OCI-LY3 (cell line): ENCODE results near the gene HSPA8.

Source experiments
- EZH2phosphoT487 ChIP-seq: fragments of 200-600 bp; shearing (Covaris generic); IDR thresholded peaks from 2 replicates; pipeline ENCODE4 v1.6.1; 2018; ENCODE audit warnings: antibody characterized with exemption, mixed run types, low read depth
- TF ChIP-seq, protein P1 (sequence below): fragments of 200-600, 300-600 bp; sonication (generic); IDR thresholded peaks from 2 replicates; pipeline ENCODE4 v1.5.1; 2014; ENCODE audit warnings: antibody characterized with exemption, low read length, low read depth

DNA sequence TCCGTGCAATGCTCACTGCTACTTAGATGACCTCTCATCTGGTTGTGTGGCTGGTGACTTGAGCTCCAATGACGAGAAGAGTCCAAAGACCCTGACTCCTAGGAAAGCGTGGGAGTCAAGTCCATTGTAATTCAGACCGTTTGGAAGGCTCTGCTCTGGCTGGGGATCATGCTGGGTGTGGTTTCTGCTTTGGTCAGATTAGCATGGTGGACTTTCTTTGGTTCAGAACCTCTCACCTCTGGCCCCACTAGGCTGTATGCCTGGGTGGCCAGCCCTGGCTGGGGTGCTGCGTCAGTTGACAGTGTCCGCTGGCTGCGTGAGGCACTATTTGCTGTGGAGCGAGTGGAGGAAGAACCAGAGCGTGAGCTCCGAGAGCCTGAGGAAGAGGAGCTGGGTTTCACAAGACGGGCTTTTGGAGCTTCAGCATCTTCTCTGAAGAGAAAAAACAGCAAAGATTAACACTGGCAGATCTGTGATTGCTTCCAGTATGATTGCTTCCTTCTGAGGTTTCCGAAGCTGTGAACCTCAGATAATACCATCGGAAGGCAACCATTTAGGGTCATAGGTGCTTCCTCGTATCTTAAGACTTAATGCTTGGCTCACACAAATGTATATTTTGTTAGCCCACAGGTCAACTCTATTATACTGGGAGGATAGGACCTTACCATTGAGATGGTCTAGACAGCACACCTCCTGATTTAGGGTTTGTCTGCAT, 11.6 kb upstream of the HSPA8 start:
- TF ChIP-seq, protein P1, sequence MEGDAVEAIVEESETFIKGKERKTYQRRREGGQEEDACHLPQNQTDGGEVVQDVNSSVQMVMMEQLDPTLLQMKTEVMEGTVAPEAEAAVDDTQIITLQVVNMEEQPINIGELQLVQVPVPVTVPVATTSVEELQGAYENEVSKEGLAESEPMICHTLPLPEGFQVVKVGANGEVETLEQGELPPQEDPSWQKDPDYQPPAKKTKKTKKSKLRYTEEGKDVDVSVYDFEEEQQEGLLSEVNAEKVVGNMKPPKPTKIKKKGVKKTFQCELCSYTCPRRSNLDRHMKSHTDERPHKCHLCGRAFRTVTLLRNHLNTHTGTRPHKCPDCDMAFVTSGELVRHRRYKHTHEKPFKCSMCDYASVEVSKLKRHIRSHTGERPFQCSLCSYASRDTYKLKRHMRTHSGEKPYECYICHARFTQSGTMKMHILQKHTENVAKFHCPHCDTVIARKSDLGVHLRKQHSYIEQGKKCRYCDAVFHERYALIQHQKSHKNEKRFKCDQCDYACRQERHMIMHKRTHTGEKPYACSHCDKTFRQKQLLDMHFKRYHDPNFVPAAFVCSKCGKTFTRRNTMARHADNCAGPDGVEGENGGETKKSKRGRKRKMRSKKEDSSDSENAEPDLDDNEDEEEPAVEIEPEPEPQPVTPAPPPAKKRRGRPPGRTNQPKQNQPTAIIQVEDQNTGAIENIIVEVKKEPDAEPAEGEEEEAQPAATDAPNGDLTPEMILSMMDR, result no peak
- TF ChIP-seq EZH2phosphoT487, result no peak
